ENCODE data around the gene BCL7A.

BCL7A gene

GRCh38 chr12:121996945-121997612 is 24.6 kb upstream of the BCL7A start:
- DNase-seq = no peak

GRCh38 chr12:122001466-122002209 is 20.0 kb upstream of the BCL7A start:
- DNase-seq = peak in 22 of 51 donors; percentile 5 to 71 (median 22)

GRCh38 chr12:122003651-122004611 is 17.8 kb upstream of the BCL7A start:
- DNase-seq = no peak

- no peak for DNase-seq
These were observed 17.0 kb upstream of the BCL7A start for GRCh38 chr12:122004633-122005071.

- DNase-seq = no peak
These were observed 16.4 kb upstream of the BCL7A start for GRCh38 chr12:122005252-122005776.

GRCh38 chr12:122006186-122006926 is 15.3 kb upstream of the BCL7A start:
- no peak for DNase-seq

GRCh38 chr12:122009741-122010140 is 11.9 kb upstream of the BCL7A start:
- DNase-seq = no peak

- no peak for DNase-seq
These were observed 9.5 kb upstream of the BCL7A start for GRCh38 chr12:122012184-122012583.

- DNase-seq = no peak
These were observed 8.5 kb upstream of the BCL7A start for GRCh38 chr12:122013136-122013535.

- no peak for DNase-seq
These were observed 7.7 kb upstream of the BCL7A start for GRCh38 chr12:122013791-122014590.

GRCh38 chr12:122014781-122015180 is 6.9 kb upstream of the BCL7A start:
- DNase-seq = no peak

- DNase-seq = no peak
These were observed 3.2 kb upstream of the BCL7A start for GRCh38 chr12:122018457-122018856.

GRCh38 chr12:122018937-122019336 is 2.7 kb upstream of the BCL7A start:
- DNase-seq = no peak

- no peak for DNase-seq
These were observed 890 bp upstream of the BCL7A start for GRCh38 chr12:122020795-122021192.

GRCh38 chr12:122021193-122021821 is 377 bp upstream of the BCL7A start:
- peak in 13 of 51 donors; percentile 5 to 60 (median 36) for DNase-seq

- DNase-seq = peak in 28 of 51 donors; percentile 7 to 73 (median 32)
These were observed 982 bp downstream of the BCL7A start for GRCh38 chr12:122022393-122023338.

- DNase-seq = peak in 50 of 51 donors; percentile 15 to 81 (median 60)
These were observed 1.9 kb downstream of the BCL7A start for GRCh38 chr12:122023339-122024131.

Data from hypothalamus (tissue), 51 donors.